Measurements from ENCODE around the gene HSPB9. TPM values are rescaled to one million over a fixed set of nuclear protein-coding genes. Genes with fewer than 3 reads are reported as not detected.

The HSPB9 gene
- polyA plus RNA-seq, 1 donor from 2014 or later, result not detected

DNA sequence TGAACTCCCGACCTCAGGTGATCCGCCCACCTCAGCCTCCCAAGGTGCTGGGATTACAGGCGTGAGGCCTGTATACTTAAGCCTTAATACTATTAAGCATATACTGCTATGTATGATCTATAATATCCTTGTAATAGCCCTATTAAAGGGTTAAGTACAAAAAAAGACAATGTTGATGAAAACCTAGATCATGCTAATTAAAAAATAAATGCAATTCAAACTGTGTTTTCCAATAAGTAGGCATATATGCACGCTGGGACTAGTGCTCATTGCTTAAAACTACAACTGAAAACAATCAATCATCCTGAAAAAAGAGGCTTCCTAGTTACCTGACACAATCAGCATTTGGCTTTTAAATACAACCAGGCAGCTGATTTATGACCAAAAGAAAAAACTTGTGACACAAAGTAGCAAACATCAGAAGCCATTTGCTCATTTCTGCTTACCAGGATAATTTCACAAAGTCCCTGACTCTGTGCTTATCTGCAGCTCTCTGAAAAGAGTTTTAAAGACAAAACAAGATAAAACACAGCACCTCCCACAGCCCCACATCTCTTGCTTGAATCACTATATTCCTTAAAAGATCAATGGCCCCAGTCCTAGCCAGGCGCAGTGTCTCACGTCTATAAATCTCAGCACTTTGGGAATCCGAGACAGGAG, 35.4 kb upstream of the HSPB9 start:
- Histone ChIP-seq H3K27me3 (ENCODE audit: insufficient read depth, low read depth, low read length) (no peaks in the 10 kb centered on the region), H3K9me3 (ENCODE audit: low read length) (no peaks in the 10 kb centered on the region), H3K4me2 (ENCODE audit: low read length) (no peak overlapping the region), H2AFZ (ENCODE audit: low read depth, low read length) (no peak overlapping the region), H3K27ac (ENCODE audit: low read length) (no peak overlapping the region), H3F3A (ENCODE audit: insufficient read depth, low read length, poor library complexity, severe bottlenecking) (no peaks in the 10 kb centered on the region), H3K79me2 (replicated peaks; ENCODE audit: insufficient read depth, low read length) (no peaks in the 10 kb centered on the region), H3K36me3 (ENCODE audit: insufficient read depth, low read length) (no peaks in the 10 kb centered on the region), H3K9ac (ENCODE audit: low read length) (no peak overlapping the region), H4K20me1 (ENCODE audit: insufficient read depth) (no peaks in the 10 kb centered on the region), H3K9me2 (ENCODE audit: insufficient read depth, low read length) (no peaks in the 10 kb centered on the region), H3K4me3 (ENCODE audit: low read length) (no peak overlapping the region)
- TF ChIP-seq SMC3 (conservative IDR thresholded peaks at IDR 0.05; ENCODE audit: poor library complexity), result no peak
- no peak for TF ChIP-seq TAF1 (IDR thresholded peaks at IDR 0.05; ENCODE audit: low read depth)
- TF ChIP-seq, protein P1, sequence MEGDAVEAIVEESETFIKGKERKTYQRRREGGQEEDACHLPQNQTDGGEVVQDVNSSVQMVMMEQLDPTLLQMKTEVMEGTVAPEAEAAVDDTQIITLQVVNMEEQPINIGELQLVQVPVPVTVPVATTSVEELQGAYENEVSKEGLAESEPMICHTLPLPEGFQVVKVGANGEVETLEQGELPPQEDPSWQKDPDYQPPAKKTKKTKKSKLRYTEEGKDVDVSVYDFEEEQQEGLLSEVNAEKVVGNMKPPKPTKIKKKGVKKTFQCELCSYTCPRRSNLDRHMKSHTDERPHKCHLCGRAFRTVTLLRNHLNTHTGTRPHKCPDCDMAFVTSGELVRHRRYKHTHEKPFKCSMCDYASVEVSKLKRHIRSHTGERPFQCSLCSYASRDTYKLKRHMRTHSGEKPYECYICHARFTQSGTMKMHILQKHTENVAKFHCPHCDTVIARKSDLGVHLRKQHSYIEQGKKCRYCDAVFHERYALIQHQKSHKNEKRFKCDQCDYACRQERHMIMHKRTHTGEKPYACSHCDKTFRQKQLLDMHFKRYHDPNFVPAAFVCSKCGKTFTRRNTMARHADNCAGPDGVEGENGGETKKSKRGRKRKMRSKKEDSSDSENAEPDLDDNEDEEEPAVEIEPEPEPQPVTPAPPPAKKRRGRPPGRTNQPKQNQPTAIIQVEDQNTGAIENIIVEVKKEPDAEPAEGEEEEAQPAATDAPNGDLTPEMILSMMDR (IDR thresholded peaks at IDR 0.05; ENCODE audit: poor library complexity, severe bottlenecking), result no peak
- TF ChIP-seq, protein P2, sequence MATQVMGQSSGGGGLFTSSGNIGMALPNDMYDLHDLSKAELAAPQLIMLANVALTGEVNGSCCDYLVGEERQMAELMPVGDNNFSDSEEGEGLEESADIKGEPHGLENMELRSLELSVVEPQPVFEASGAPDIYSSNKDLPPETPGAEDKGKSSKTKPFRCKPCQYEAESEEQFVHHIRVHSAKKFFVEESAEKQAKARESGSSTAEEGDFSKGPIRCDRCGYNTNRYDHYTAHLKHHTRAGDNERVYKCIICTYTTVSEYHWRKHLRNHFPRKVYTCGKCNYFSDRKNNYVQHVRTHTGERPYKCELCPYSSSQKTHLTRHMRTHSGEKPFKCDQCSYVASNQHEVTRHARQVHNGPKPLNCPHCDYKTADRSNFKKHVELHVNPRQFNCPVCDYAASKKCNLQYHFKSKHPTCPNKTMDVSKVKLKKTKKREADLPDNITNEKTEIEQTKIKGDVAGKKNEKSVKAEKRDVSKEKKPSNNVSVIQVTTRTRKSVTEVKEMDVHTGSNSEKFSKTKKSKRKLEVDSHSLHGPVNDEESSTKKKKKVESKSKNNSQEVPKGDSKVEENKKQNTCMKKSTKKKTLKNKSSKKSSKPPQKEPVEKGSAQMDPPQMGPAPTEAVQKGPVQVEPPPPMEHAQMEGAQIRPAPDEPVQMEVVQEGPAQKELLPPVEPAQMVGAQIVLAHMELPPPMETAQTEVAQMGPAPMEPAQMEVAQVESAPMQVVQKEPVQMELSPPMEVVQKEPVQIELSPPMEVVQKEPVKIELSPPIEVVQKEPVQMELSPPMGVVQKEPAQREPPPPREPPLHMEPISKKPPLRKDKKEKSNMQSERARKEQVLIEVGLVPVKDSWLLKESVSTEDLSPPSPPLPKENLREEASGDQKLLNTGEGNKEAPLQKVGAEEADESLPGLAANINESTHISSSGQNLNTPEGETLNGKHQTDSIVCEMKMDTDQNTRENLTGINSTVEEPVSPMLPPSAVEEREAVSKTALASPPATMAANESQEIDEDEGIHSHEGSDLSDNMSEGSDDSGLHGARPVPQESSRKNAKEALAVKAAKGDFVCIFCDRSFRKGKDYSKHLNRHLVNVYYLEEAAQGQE (IDR thresholded peaks at IDR 0.05; ENCODE audit: borderline replicate concordance), result no peak
- no peak for TF ChIP-seq EP300 (conservative IDR thresholded peaks at IDR 0.05; ENCODE audit: poor library complexity, severe bottlenecking)
- no peak for TF ChIP-seq RAD21 (conservative IDR thresholded peaks at IDR 0.05)
- no peak for TF ChIP-seq POLR2AphosphoS5 (IDR thresholded peaks at IDR 0.05)
- TF ChIP-seq EZH2 (IDR thresholded peaks at IDR 0.05; ENCODE audit: borderline replicate concordance, insufficient read depth, low read length, poor library complexity, severe bottlenecking), result no peak
- no peak for TF ChIP-seq MXI1 (conservative IDR thresholded peaks at IDR 0.05; ENCODE audit: poor library complexity, severe bottlenecking)

DNA sequence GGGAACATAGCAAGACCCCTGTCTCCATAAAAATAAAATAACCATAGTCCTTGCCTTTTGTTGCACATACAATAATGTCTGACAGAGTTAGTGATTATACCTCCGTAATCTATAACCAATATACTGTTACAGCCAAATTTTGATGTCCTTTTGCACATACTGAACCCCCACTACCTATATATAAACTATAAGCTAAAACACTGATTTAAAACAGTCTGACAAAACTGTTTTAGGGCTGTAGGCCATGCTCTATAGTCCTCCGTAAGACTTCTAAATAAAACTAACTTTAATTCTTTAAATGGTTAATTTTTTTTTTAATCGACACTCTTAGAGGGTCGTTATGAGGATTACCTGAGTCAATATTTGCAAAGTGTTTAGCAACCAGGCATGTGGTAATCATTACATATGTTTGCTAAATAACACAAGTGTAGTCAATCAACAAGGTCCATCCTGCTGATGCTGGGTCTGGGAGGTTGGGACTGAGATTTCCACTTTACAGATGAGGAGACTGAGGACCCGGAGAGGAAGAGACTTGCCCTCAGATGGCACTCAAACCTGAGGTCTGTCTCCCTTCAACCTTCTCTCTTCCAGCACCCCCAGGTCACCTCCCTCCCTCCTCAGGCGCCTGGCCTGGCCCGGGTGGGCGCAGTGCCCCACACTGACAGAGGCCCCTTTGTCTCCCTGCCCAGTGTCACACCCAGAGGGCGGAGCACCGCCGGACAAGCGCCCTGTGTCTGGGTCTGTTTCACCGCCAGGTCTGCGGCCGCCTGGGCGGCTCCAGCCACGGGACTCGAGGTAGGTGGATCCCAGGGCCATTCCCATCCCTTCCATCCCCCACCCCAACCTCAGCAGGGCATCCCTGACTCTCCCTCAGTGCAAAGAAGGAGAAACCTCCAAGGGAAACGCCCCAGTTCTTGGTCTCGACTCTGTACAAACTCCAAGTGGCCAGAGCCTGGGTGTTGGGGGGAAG, 34.6 kb upstream of the HSPB9 start:
- Histone ChIP-seq H3F3A (ENCODE audit: insufficient read depth, low read length, poor library complexity, severe bottlenecking) (no peaks in the 10 kb centered on the region), H3K9ac (ENCODE audit: low read length) (no peak overlapping the region), H3K36me3 (ENCODE audit: insufficient read depth, low read length) (no peaks in the 10 kb centered on the region), H4K20me1 (ENCODE audit: insufficient read depth) (no peaks in the 10 kb centered on the region), H3K27me3 (ENCODE audit: insufficient read depth, low read depth, low read length) (no peaks in the 10 kb centered on the region), H2AFZ (ENCODE audit: low read depth, low read length) (no peak overlapping the region), H3K27ac (ENCODE audit: low read length) (no peak overlapping the region), H3K9me3 (ENCODE audit: low read length) (no peaks in the 10 kb centered on the region), H3K79me2 (replicated peaks; ENCODE audit: insufficient read depth, low read length) (no peaks in the 10 kb centered on the region), H3K4me2 (ENCODE audit: low read length) (no peak overlapping the region), H3K4me3 (ENCODE audit: low read length) (no peak overlapping the region), H3K9me2 (ENCODE audit: insufficient read depth, low read length) (no peaks in the 10 kb centered on the region)
- TF ChIP-seq, protein P2 (IDR thresholded peaks at IDR 0.05; ENCODE audit: borderline replicate concordance), result no peak
- TF ChIP-seq TAF1 (IDR thresholded peaks at IDR 0.05; ENCODE audit: low read depth) (no peak), EZH2 (IDR thresholded peaks at IDR 0.05; ENCODE audit: borderline replicate concordance, insufficient read depth, low read length, poor library complexity, severe bottlenecking) (no peak)
- TF ChIP-seq, protein P1 (IDR thresholded peaks at IDR 0.05; ENCODE audit: poor library complexity, severe bottlenecking), result no peak

Data from neural cell (in vitro differentiated cells).